Fibroblast of pulmonary artery (primary cell): ENCODE measurements around the gene BAIAP2.

ENCODE experiments used
- DNase-seq: peaks from one replicate; pipeline ENCODE4 v3.0.0-alpha.2; 2010; ENCODE audit warnings: low read depth
- H3K4me3 ChIP-seq: replicated peaks from 2 replicates; pipeline ENCODE4 v1.5.1; 2011; ENCODE audit warnings: low read depth, mild to moderate bottlenecking, control low read depth, low read length, moderate library complexity
- CTCF ChIP-seq: IDR thresholded peaks from 2 replicates; pipeline ENCODE4 v1.5.1; 2011; ENCODE audit warnings: mild to moderate bottlenecking, control low read depth, low read length, inconsistent platforms; ENCODE audit errors: missing control alignments

Gene BAIAP2

GRCh38 chr17:81094509-81095382 lies 59.8 kb downstream of the BAIAP2 start:
- peak; percentile 99 for DNase-seq

GRCh38 chr17:81095383-81095762 lies 60.4 kb downstream of the BAIAP2 start:
- H3K4me3 ChIP-seq, result no peak overlapping the region
- no peak for TF ChIP-seq CTCF
- DNase-seq, result no peak

More at GRCh38 chr17:81094509-81095382, 59.8 kb downstream of the BAIAP2 start:
- no peak for TF ChIP-seq CTCF
- H3K4me3 ChIP-seq, result no peak overlapping the region

- peak; percentile 18 for DNase-seq
- TF ChIP-seq CTCF, result no peak
- no peak overlapping the region for H3K4me3 ChIP-seq
These were observed 61.8 kb downstream of the BAIAP2 start for GRCh38 chr17:81096741-81097133.

- DNase-seq, result peak; percentile 83
- peak overlapping the region; percentile 14 for H3K4me3 ChIP-seq
These were observed 62.4 kb downstream of the BAIAP2 start for GRCh38 chr17:81097134-81097942.

GRCh38 chr17:81097943-81098308 lies 63.0 kb downstream of the BAIAP2 start:
- peak overlapping the region; percentile 5 for H3K4me3 ChIP-seq
- no peak for DNase-seq
- no peak for TF ChIP-seq CTCF

More at GRCh38 chr17:81097134-81097942, 62.4 kb downstream of the BAIAP2 start:
- peak; percentile 55 for TF ChIP-seq CTCF

- TF ChIP-seq CTCF, result no peak
- DNase-seq, result no peak
- H3K4me3 ChIP-seq, result no peak overlapping the region
These were observed 64.9 kb downstream of the BAIAP2 start for GRCh38 chr17:81099888-81100287.
